Kidney (tissue), 14 donors: ENCODE results near the gene MYCBP2. TPM values are rescaled to one million over a fixed set of nuclear protein-coding genes. Genes with fewer than 3 reads are reported as not detected.

Experiments
- DNase-seq, 5 donors: peaks; one replicate each; pipeline ENCODE4 v3.0.0-alpha.2; 2013 to 2020
- FAIRE-seq: peaks from 2 replicates; lab custom pipeline; 2012; peaks lifted over from hg19 to GRCh38; lab: Jason Lieb, UNC
- H3K27ac ChIP-seq, 2 donors: one replicate each; pipeline ENCODE4 v1.7.0; 2013; ENCODE audit warnings: low read depth in 2 of 2, low read length in 2 of 2, inconsistent platforms in 1 of 2
- H3K27me3 ChIP-seq: one replicate; pipeline ENCODE4 v1.7.1; 2013; ENCODE audit warnings: low read length, inconsistent platforms; ENCODE audit not compliant: control insufficient read depth, insufficient read depth
- H3K36me3 ChIP-seq, 3 donors: one replicate each; pipeline versions ENCODE4 v1.7.0 to v1.7.1; 2013; ENCODE audit warnings: low read length in 3 of 3, control low read depth in 1 of 3, inconsistent platforms in 1 of 3; ENCODE audit not compliant: insufficient read depth in 3 of 3, control insufficient read depth in 2 of 3
- H3K4me1 ChIP-seq, 3 donors: one replicate each; pipeline versions ENCODE4 v1.7.0 to v1.7.1; 2013; ENCODE audit warnings: low read length in 3 of 3, inconsistent platforms in 1 of 3, low read depth in 1 of 3; ENCODE audit not compliant: control insufficient read depth in 2 of 3, insufficient read depth in 2 of 3
- H3K4me3 ChIP-seq, 3 donors: one replicate each; pipeline versions ENCODE4 v1.7.0 to v1.8.1; 2013; ENCODE audit warnings: low read length in 3 of 3, control low read depth in 1 of 3, inconsistent platforms in 1 of 3
- H3K9ac ChIP-seq, 3 donors: one replicate each; pipeline versions ENCODE4 v1.7.0 to v1.7.1; 2013; ENCODE audit warnings: low read length in 3 of 3, control low read depth in 1 of 3, inconsistent platforms in 1 of 3
- H3K9me3 ChIP-seq, 3 donors: one replicate each; pipeline versions ENCODE4 v1.7.0 to v1.7.1; 2013; ENCODE audit warnings: low read length in 3 of 3, control low read depth in 1 of 3, inconsistent platforms in 1 of 3; ENCODE audit not compliant: control insufficient read depth in 2 of 3, insufficient read depth in 1 of 3
- CTCF ChIP-seq: IDR thresholded peaks from 3 replicates; pipeline ENCODE4 v1.5.1; 2012; ENCODE audit warnings: mild to moderate bottlenecking, moderate library complexity, borderline replicate concordance; ENCODE audit not compliant: insufficient read depth; ENCODE audit errors: extremely low read depth
- intact Hi-C: fragments of 100-400 bp; cut with DNase I; formaldehyde crosslinking; loops from one replicate; pipeline ENCODE4 v1.11.1; 2022
- polyA plus RNA-seq: library from polyadenylated mRNA; stranded (reverse); fragments of 350-450 nt; fragmentation: Illumina TruSeq; extraction: RNeasy Lipid Tissue Mini Kit (QIAGEN cat#74804); gene quantifications from one replicate; pipeline ENCODE4 v1.2.3, GENCODE V29; 2014; ENCODE audit warnings: low read depth, low replicate concordance; ENCODE audit not compliant: insufficient read depth
- total RNA-seq: library from RNA; stranded (reverse); fragmentation: NEBNext Ultra II Directional; extraction: Animal tissue kit (Norgen Biotek cat#: 25700); gene quantifications from one replicate; pipeline ENCODE4 v1.2.1, GENCODE V29; 2021
- donor health status: control.
- donor health status: control.
- donor health status: control.
- donor health status: control.
- donor health status: control.
- donor health status: DM: yes; HTN: yes; CAD: no.
- donor health status: Normal renal cell carcinoma (clear cell type).

Gene MYCBP2
- total and polyA plus RNA-seq, 2 donors from 2014 or later = 14.5 to 96.4 TPM

- Histone ChIP-seq H3K9me3 (no peaks in the 10 kb centered on the region), H3K4me3 (no peak overlapping the region), H3K9ac (no peak overlapping the region), H3K4me1 (no peaks in the 10 kb centered on the region), H3K36me3 (no peaks in the 10 kb centered on the region), H3K27me3 (no peaks in the 10 kb centered on the region), H3K27ac (no peak overlapping the region)
- FAIRE-seq (no peak), DNase-seq (no peak)
- intact Hi-C loops = no loop called here
- TF ChIP-seq CTCF = no peak
Measured at GRCh38 chr13:77038907-77039480, 287.9 kb downstream of the MYCBP2 start.

GRCh38 chr13:77036279-77036678 lies 290.6 kb downstream of the MYCBP2 start:
- Histone ChIP-seq H3K36me3 (no peaks in the 10 kb centered on the region), H3K27me3 (no peaks in the 10 kb centered on the region), H3K4me1 (no peaks in the 10 kb centered on the region), H3K9ac (no peak overlapping the region), H3K4me3 (no peak overlapping the region), H3K27ac (no peak overlapping the region), H3K9me3 (no peaks in the 10 kb centered on the region)
- DNase-seq (no peak), FAIRE-seq (no peak)
- no peak for TF ChIP-seq CTCF
- intact Hi-C loops = no loop called here

- Histone ChIP-seq H3K4me3 (no peak overlapping the region), H3K4me1 (no peaks in the 10 kb centered on the region), H3K27ac (no peak overlapping the region), H3K9me3 (no peaks in the 10 kb centered on the region), H3K9ac (no peak overlapping the region), H3K36me3 (no peaks in the 10 kb centered on the region), H3K27me3 (no peaks in the 10 kb centered on the region)
- no peak for TF ChIP-seq CTCF
- intact Hi-C loops = no loop called here
- DNase-seq = no peak
- no peak for FAIRE-seq
Measured at GRCh38 chr13:77034881-77035280, 292.0 kb downstream of the MYCBP2 start.

- Histone ChIP-seq H3K27ac (no peak overlapping the region), H3K27me3 (no peaks in the 10 kb centered on the region), H3K9me3 (no peaks in the 10 kb centered on the region), H3K36me3 (no peaks in the 10 kb centered on the region), H3K4me3 (no peak overlapping the region), H3K9ac (no peak overlapping the region), H3K4me1 (no peaks in the 10 kb centered on the region)
- TF ChIP-seq CTCF = no peak
- intact Hi-C loops = no loop called here
- no peak for DNase-seq
- FAIRE-seq = no peak
Measured at GRCh38 chr13:77033717-77034302, 293.1 kb downstream of the MYCBP2 start.
